GM12878 (cell line): ENCODE data around the gene COL20A1. TPM values are rescaled to one million over a fixed set of nuclear protein-coding genes. Genes with fewer than 3 reads are reported as not detected.

Experiments used
- ATAC-seq: fragments of 200-7000 bp; cut with Tn5 transposase; 3 replicates; pipeline ENCODE4 v1.9.1; 2020; ENCODE audit warnings: mild to moderate bottlenecking, moderate library complexity
- BruUV-seq: library from RNA; stranded (reverse); fragments of 400-500 nt; replicated peaks from 2 replicates; lab custom pipeline; 2021; lab: Mats Ljungman, UMichigan
- CTCF ChIA-PET: fragments of 300-600 bp; sonication (Branson Sonifier 250); formaldehyde crosslinking; extraction: SDS; loops from one replicate; lab custom pipeline; 2021; ENCODE audit warnings: inconsistent platforms; lab: Yijun Ruan, JAX
- POLR2A ChIA-PET: fragments of 350-600 bp; formaldehyde crosslinking; extraction: SDS; loops from one replicate; lab custom pipeline; 2021; ENCODE audit warnings: inconsistent platforms; lab: Charles Lee
- RAD21 ChIA-PET: fragments of 300-600 bp; sonication (Branson Sonifier 250); formaldehyde crosslinking; loops from one replicate; lab custom pipeline; 2023; ENCODE audit warnings: antibody characterized with exemption; ENCODE audit not compliant: unreplicated experiment; lab: Charles Lee
- SMC1A ChIA-PET: fragments of 300-600 bp; sonication (Branson Sonifier 250); formaldehyde crosslinking; loops from one replicate; lab custom pipeline; 2023; ENCODE audit not compliant: unreplicated experiment, uncharacterized antibody; lab: Charles Lee
- DNase-seq: peaks from one replicate; pipeline ENCODE4 v3.0.0-alpha.2; 2011; ENCODE audit warnings: low read depth, low spot score
- FAIRE-seq: peaks from 3 replicates; lab custom pipeline; 2011; peaks lifted over from hg19 to GRCh38; lab: Jason Lieb, UNC
- H2AFZ ChIP-seq: 2 replicates; pipeline ENCODE4 v1.6.0; 2011; ENCODE audit warnings: low read depth, low read length, control low read depth; ENCODE audit not compliant: control insufficient read depth
- H3K27ac ChIP-seq: 2 replicates; pipeline ENCODE4 v1.5.1; 2011; ENCODE audit warnings: control low read depth; ENCODE audit not compliant: control insufficient read depth, insufficient read depth
- H3K27me3 ChIP-seq, 2 experiments: replicated peaks in 1 of 2; 2 replicates each; pipeline versions ENCODE4 v1.6.0 to v1.6.1; 2011; ENCODE audit warnings: low read length in 1 of 2; ENCODE audit not compliant: control insufficient read depth in 2 of 2, insufficient read depth in 2 of 2
- H3K36me3 ChIP-seq, 2 experiments: 2 replicates each; pipeline ENCODE4 v1.5.1; 2011; ENCODE audit warnings: low read length in 1 of 2; ENCODE audit not compliant: control insufficient read depth in 2 of 2, insufficient read depth in 2 of 2
- H3K4me1 ChIP-seq: 2 replicates; pipeline ENCODE4 v1.6.1; 2011; ENCODE audit warnings: mild to moderate bottlenecking, low read length, moderate library complexity, mixed read lengths; ENCODE audit not compliant: control insufficient read depth, insufficient read depth
- H3K4me2 ChIP-seq: 2 replicates; pipeline ENCODE4 v1.6.0; 2011; ENCODE audit warnings: control low read depth; ENCODE audit not compliant: control insufficient read depth, insufficient read depth
- H3K4me3 ChIP-seq: fragments of 200-600 bp; sonication (generic); 2 replicates; pipeline ENCODE4 v1.5.1; 2016
- H3K79me2 ChIP-seq: 2 replicates; pipeline ENCODE4 v1.6.0; 2011; ENCODE audit warnings: low read length; ENCODE audit not compliant: control insufficient read depth, insufficient read depth
- H3K9ac ChIP-seq: 2 replicates; pipeline ENCODE4 v1.8.0; 2011; ENCODE audit warnings: low read length, control low read depth, mixed read lengths; ENCODE audit not compliant: control insufficient read depth, insufficient read depth
- H3K9me3 ChIP-seq: replicated peaks from 3 replicates; pipeline ENCODE4 v1.5.1; 2011; ENCODE audit warnings: mild to moderate bottlenecking, low read length; ENCODE audit not compliant: control insufficient read depth, insufficient read depth
- H4K20me1 ChIP-seq: 2 replicates; pipeline ENCODE4 v1.6.0; 2011; ENCODE audit not compliant: control insufficient read depth, insufficient read depth
- BCLAF1 ChIP-seq: fragments of 450-650 bp; IDR thresholded peaks from 2 replicates; pipeline ENCODE4 v1.6.1; 2017; ENCODE audit warnings: antibody characterized with exemption, mild to moderate bottlenecking, moderate library complexity
- IRF4 ChIP-seq: IDR thresholded peaks from 2 replicates; pipeline ENCODE4 v1.6.1; 2011; ENCODE audit warnings: low read depth, low read length
- POLR2A ChIP-seq: IDR thresholded peaks from 2 replicates; pipeline ENCODE4 v1.6.1; 2011; ENCODE audit warnings: low read depth, mild to moderate bottlenecking, low read length
- SIN3A ChIP-seq: IDR thresholded peaks from 2 replicates; pipeline ENCODE4 v1.6.1; 2012; ENCODE audit warnings: low read depth, low read length, improper control_type of control experiment
- STAT3 ChIP-seq: IDR thresholded peaks from 2 replicates; pipeline ENCODE4 v1.6.1; 2011; ENCODE audit warnings: low read depth, low read length, improper control_type of control experiment
- TCF12 ChIP-seq: IDR thresholded peaks from 2 replicates; pipeline ENCODE4 v1.6.1; 2011; ENCODE audit warnings: low read depth, mild to moderate bottlenecking, low read length
- WGBS: methylation state at CpG from one replicate; pipeline ENCODE4 v1.1.6; 2016; ENCODE audit warnings: low lambda C conversion rate; ENCODE audit not compliant: insufficient replicate concordance, insufficient coverage; ENCODE audit errors: missing lambda C conversion rate; 5-methylcytosine and 5-hydroxymethylcytosine counted together
- in situ Hi-C: fragments of 300-500 bp; cut with MboI; formaldehyde crosslinking; loops from 9 replicates; pipeline ENCODE4 v1.14.3; 2018; ENCODE audit warnings: mixed read lengths
- intact Hi-C: fragments of 100-400 bp; cut with micrococcal nuclease; formaldehyde crosslinking; loops from one replicate; pipeline ENCODE4 v1.14.2; 2022; ENCODE audit not compliant: unreplicated experiment
- polyA plus RNA-seq, 11 experiments: library from polyadenylated mRNA; depleted of rRNA in 4 of 11; unstranded in 6 of 11; stranded (reverse) in 5 of 11; fragments of >200 nt; fragmentation: Nextera tagmentation in 4 of 11; fragmentation: Illumina TruSeq in 1 of 11; extraction: Ambion mirVana in 4 of 11; extraction: Trizol in 1 of 11; gene quantifications; 1 replicate in 1 of 11; 2 replicates in 10 of 11; pipeline versions ENCODE4 v1.2.1 to v1.2.3, GENCODE V29; 2011 to 2016; ENCODE audit warnings: inconsistent platforms in 2 of 11, missing spikeins in 2 of 11, low read depth in 1 of 11
- total RNA-seq, 4 experiments: library from RNA; depleted of rRNA in 3 of 4; stranded (reverse); fragments of >200 nt in 3 of 4; fragmentation: Illumina TruSeq in 1 of 4; extraction: Trizol in 1 of 4; gene quantifications; 2 replicates each; pipeline versions ENCODE4 v1.2.1 to v1.2.3, GENCODE V29; 2013 to 2021

The COL20A1 gene
- total and polyA plus RNA-seq, 10 of the 15 experiments (the other 5 are each of a cell fraction or from before 2014, with no cell fraction given): not detected

GRCh38 chr20:63249891-63250290 is 43.1 kb upstream of the COL20A1 start:
- FAIRE-seq (no peak), DNase-seq (no peak), ATAC-seq (no peak)
- no peaks in the 10 kb centered on the region for H3K79me2 ChIP-seq
- no peaks in the 10 kb centered on the region for H3K4me1 ChIP-seq
- H3K27ac ChIP-seq: no peak overlapping the region
- H3K4me2 ChIP-seq: no peak overlapping the region
- 53% methylated on average over 14 of the region's 15 CpGs for WGBS
- no peaks in the 10 kb centered on the region; the same call in 1 of the 2 replicates for H4K20me1 ChIP-seq
- no peak overlapping the region for H3K9ac ChIP-seq
- in situ Hi-C loops: no loop called here
- intact Hi-C loops: no loop called here
- CTCF ChIA-PET: no interaction called here
- BruUV-seq: no TSS peak
- no peaks in the 10 kb centered on the region for H3K9me3 ChIP-seq
- POLR2A ChIA-PET: no interaction called here
- H2AFZ ChIP-seq: no peak overlapping the region
- H3K4me3 ChIP-seq: no peak overlapping the region
- no peaks in the 10 kb centered on the region for H3K36me3 ChIP-seq
- RAD21 ChIA-PET: no interaction called here
- SMC1A ChIA-PET: no interaction called here
- peaks cover 0 to 7% of the 10 kb centered on the region in 2 experiments for H3K27me3 ChIP-seq
- TF ChIP-seq TCF12 (no peak), STAT3 (no peak), POLR2A (no peak), IRF4 (no peak), BCLAF1 (no peak), SIN3A (no peak)
